ENCODE results near the gene ABTB2. TPM values are rescaled to one million over a fixed set of nuclear protein-coding genes. Genes with fewer than 3 reads are reported as not detected.

The ABTB2 gene
- total and polyA plus RNA-seq, 2 donors (not counting 1 experiment from before 2014, with no cell fraction given), result 1.0 to 5.8 TPM

GRCh38 chr11:34218067-34218466 is 139.7 kb downstream of the ABTB2 start:
- no peaks in the 10 kb centered on the region for H3K9me3 ChIP-seq (ENCODE audit: control insufficient read depth, insufficient read depth, low read depth, low read length)
- no peaks in the 10 kb centered on the region for H3K36me3 ChIP-seq (ENCODE audit: control insufficient read depth, insufficient read depth, low read length)
- no peak overlapping the region for H2AFZ ChIP-seq (ENCODE audit: low read length)
- no peaks in the 10 kb centered on the region for H3K27me3 ChIP-seq (ENCODE audit: control insufficient read depth, insufficient read depth, low read length)
- no peak for DNase-seq (ENCODE audit: low read depth in 2 of 2)
- no peak overlapping the region for H3K9ac ChIP-seq (ENCODE audit: insufficient read depth, low read length)
- H3K27ac ChIP-seq (ENCODE audit: insufficient read depth, low read length), result no peak overlapping the region
- H3K4me2 ChIP-seq (ENCODE audit: extremely low read depth, insufficient read depth, low read length), result no peak overlapping the region
- no peaks in the 10 kb centered on the region for H4K20me1 ChIP-seq (ENCODE audit: control insufficient read depth, extremely low read depth, insufficient read depth, low read length)
- TF ChIP-seq EZH2 (IDR thresholded peaks at IDR 0.05; ENCODE audit: low read length, missing control alignments), result no peak
- no peak for TF ChIP-seq CTCF (conservative IDR thresholded peaks at IDR 0.05 in 1 of 2, IDR thresholded peaks at IDR 0.05 in 1 of 2; ENCODE audit: low read depth in 1 of 2, low read length in 2 of 2)
- H3K4me1 ChIP-seq (ENCODE audit: control insufficient read depth, extremely low read depth, insufficient read depth, low read length), result peaks cover 9% of the 10 kb centered on the region
- no peaks in the 10 kb centered on the region for H3K79me2 ChIP-seq (ENCODE audit: control insufficient read depth, insufficient read depth, low read length)
- no peak overlapping the region for H3K4me3 ChIP-seq (replicated peaks in 1 of 4; ENCODE audit: control extremely low read depth in 1 of 4, insufficient read depth in 1 of 4, low read depth in 3 of 4, low read length in 4 of 4)

DNA sequence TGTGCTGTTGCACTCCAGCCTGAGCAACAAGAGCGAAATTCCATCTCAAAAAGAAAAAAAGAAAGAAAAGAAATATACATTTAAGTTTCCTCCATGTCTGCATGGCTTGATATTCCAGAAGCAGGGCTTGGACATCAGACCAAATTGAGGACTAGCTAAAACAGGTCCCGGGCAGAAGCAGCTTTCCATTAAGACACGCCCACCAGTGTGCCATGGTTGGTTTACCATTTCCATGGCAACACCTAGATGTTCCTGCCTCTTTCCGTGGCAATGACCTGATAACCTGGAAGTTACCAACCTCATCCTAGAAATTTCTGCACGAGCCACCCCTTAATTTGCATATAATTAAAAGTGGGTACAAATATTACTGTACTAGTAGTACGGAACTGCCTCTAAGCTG is 141.1 kb downstream of the ABTB2 start:
- Histone ChIP-seq H3K27ac (ENCODE audit: insufficient read depth, low read length) (no peak overlapping the region), H3K9me3 (ENCODE audit: control insufficient read depth, insufficient read depth, low read depth, low read length) (no peaks in the 10 kb centered on the region), H3K9ac (ENCODE audit: insufficient read depth, low read length) (no peak overlapping the region), H2AFZ (ENCODE audit: low read length) (no peak overlapping the region), H3K4me1 (ENCODE audit: control insufficient read depth, extremely low read depth, insufficient read depth, low read length) (peaks cover 3% of the 10 kb centered on the region), H4K20me1 (ENCODE audit: control insufficient read depth, extremely low read depth, insufficient read depth, low read length) (no peaks in the 10 kb centered on the region), H3K36me3 (ENCODE audit: control insufficient read depth, insufficient read depth, low read length) (no peaks in the 10 kb centered on the region), H3K79me2 (ENCODE audit: control insufficient read depth, insufficient read depth, low read length) (no peaks in the 10 kb centered on the region), H3K27me3 (ENCODE audit: control insufficient read depth, insufficient read depth, low read length) (no peaks in the 10 kb centered on the region), H3K4me3 (replicated peaks in 1 of 4; ENCODE audit: control extremely low read depth in 1 of 4, insufficient read depth in 1 of 4, low read depth in 3 of 4, low read length in 4 of 4) (no peak overlapping the region), H3K4me2 (ENCODE audit: extremely low read depth, insufficient read depth, low read length) (no peak overlapping the region)
- no peak for DNase-seq (ENCODE audit: low read depth in 2 of 2)
- TF ChIP-seq CTCF (conservative IDR thresholded peaks at IDR 0.05 in 1 of 2, IDR thresholded peaks at IDR 0.05 in 1 of 2; ENCODE audit: low read depth in 1 of 2, low read length in 2 of 2) (no peak), EZH2 (IDR thresholded peaks at IDR 0.05; ENCODE audit: low read length, missing control alignments) (no peak)

DNA sequence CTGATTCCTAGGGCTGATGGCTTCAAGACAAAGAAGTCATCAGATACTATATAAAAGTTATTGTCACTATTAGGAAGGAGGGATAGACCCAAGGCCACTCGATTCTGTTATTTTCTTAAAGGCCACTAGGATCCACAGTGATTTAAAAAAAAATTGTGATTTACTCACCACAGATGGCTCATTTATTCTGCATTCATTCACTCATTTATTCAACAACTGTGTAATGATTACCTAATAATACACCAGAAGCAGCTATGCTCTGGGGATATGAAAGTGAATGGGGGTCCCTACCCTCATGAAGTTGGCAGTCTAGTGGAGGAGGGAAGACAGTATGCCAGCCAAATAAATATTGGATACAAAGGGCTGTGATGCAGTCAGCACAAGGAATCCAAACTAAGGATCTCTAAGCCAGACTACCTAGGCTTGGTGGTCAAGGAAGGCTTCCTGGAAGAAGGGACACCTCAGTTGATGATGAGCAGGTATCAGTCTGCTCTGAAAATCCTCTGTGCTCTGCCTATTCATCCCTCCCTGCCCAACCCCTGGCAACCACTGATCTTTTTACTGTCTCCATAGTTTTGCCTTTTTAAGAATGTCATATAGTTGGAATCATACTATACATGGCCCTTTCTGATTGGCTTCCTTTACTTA is 141.9 kb downstream of the ABTB2 start:
- no peaks in the 10 kb centered on the region for H4K20me1 ChIP-seq (ENCODE audit: control insufficient read depth, extremely low read depth, insufficient read depth, low read length)
- H3K4me1 ChIP-seq (ENCODE audit: control insufficient read depth, extremely low read depth, insufficient read depth, low read length), result peaks cover 3% of the 10 kb centered on the region
- no peaks in the 10 kb centered on the region for H3K9me3 ChIP-seq (ENCODE audit: control insufficient read depth, insufficient read depth, low read depth, low read length)
- no peak overlapping the region for H3K27ac ChIP-seq (ENCODE audit: insufficient read depth, low read length)
- DNase-seq (ENCODE audit: low read depth in 2 of 2), result peak in 1 of 2 donors; percentile 19
- H3K27me3 ChIP-seq (ENCODE audit: control insufficient read depth, insufficient read depth, low read length), result no peaks in the 10 kb centered on the region
- H3K9ac ChIP-seq (ENCODE audit: insufficient read depth, low read length), result no peak overlapping the region
- H3K36me3 ChIP-seq (ENCODE audit: control insufficient read depth, insufficient read depth, low read length), result no peaks in the 10 kb centered on the region
- no peak overlapping the region for H3K4me3 ChIP-seq (replicated peaks in 1 of 4; ENCODE audit: control extremely low read depth in 1 of 4, insufficient read depth in 1 of 4, low read depth in 3 of 4, low read length in 4 of 4)
- no peaks in the 10 kb centered on the region for H3K79me2 ChIP-seq (ENCODE audit: control insufficient read depth, insufficient read depth, low read length)
- TF ChIP-seq EZH2 (IDR thresholded peaks at IDR 0.05; ENCODE audit: low read length, missing control alignments) (no peak), CTCF (conservative IDR thresholded peaks at IDR 0.05 in 1 of 2, IDR thresholded peaks at IDR 0.05 in 1 of 2; ENCODE audit: low read depth in 1 of 2, low read length in 2 of 2) (no peak)
- no peak overlapping the region for H2AFZ ChIP-seq (ENCODE audit: low read length)
- H3K4me2 ChIP-seq (ENCODE audit: extremely low read depth, insufficient read depth, low read length), result no peak overlapping the region
